GM21515 (cell line): ENCODE data around the gene DVL2.
A peak's percentile ranks its signal among the peaks of the same experiment; 100 is the strongest.
"Not testable (repeated sequence)": the region's sequence is repeated elsewhere in the genome, so short reads cannot be mapped to it uniquely, and the experiment has no call there.

ENCODE experiments used
- ATAC-seq: cut with Tn5 transposase; IDR thresholded peaks from one replicate; pipeline ENCODE4 v1.9.1; 2021; ENCODE audit not compliant: unreplicated experiment

DVL2 gene

GRCh38 chr17:7256766-7257456, 22.6 kb upstream of the DVL2 start:
- no peak for ATAC-seq

- no peak for ATAC-seq
Measured at GRCh38 chr17:7254511-7254910, 20.2 kb upstream of the DVL2 start.

- ATAC-seq: no peak
Measured at GRCh38 chr17:7253082-7253481, 18.8 kb upstream of the DVL2 start.

GRCh38 chr17:7252176-7253043, 18.1 kb upstream of the DVL2 start, which contains the start of gene ELP5:
TSS of gene ELP5 (plus strand) at chr17:7252215. CDS start at chr17:7252551, 336 bp downstream.
- ATAC-seq: peak; percentile 46

GRCh38 chr17:7251661-7252175, 17.4 kb upstream of the DVL2 start, which contains the start of gene CTDNEP1:
TSS of gene CTDNEP1 (minus strand) at chr17:7251734. CDS start at chr17:7251296, 438 bp downstream.
- peak; percentile 78 for ATAC-seq

- no peak for ATAC-seq
Measured at GRCh38 chr17:7250695-7251627, 16.6 kb upstream of the DVL2 start.

GRCh38 chr17:7249830-7250229, 15.5 kb upstream of the DVL2 start:
- no peak for ATAC-seq

GRCh38 chr17:7249214-7249613, 14.9 kb upstream of the DVL2 start:
- no peak for ATAC-seq

- no peak for ATAC-seq
Measured at GRCh38 chr17:7248796-7249195, 14.5 kb upstream of the DVL2 start.

- no peak for ATAC-seq
Measured at GRCh38 chr17:7246779-7247178, 12.5 kb upstream of the DVL2 start.

GRCh38 chr17:7243838-7244237, 9.5 kb upstream of the DVL2 start:
- not testable (repeated sequence) for ATAC-seq

- no peak for ATAC-seq
Measured at GRCh38 chr17:7243453-7243729, 9.1 kb upstream of the DVL2 start.

GRCh38 chr17:7242717-7243452, 8.6 kb upstream of the DVL2 start:
- ATAC-seq: peak; percentile 39

- ATAC-seq: peak; percentile 20
Measured at GRCh38 chr17:7241783-7242716, 7.7 kb upstream of the DVL2 start, which contains the start of gene GABARAP. TSS of gene GABARAP (minus strand) at chr17:7242449. CDS start at chr17:7242330, 119 bp downstream.

GRCh38 chr17:7241090-7241733, 6.9 kb upstream of the DVL2 start:
- ATAC-seq: no peak

- no peak for ATAC-seq
Measured at GRCh38 chr17:7240375-7240774, 6.1 kb upstream of the DVL2 start.

- ATAC-seq: peak; percentile 39
Measured at GRCh38 chr17:7239091-7240027, 5.0 kb upstream of the DVL2 start, which contains the start of gene PHF23. TSS of gene PHF23 (minus strand) at chr17:7239457. CDS start at chr17:7239279, 178 bp downstream.
